GM23338 (cell line): ENCODE data around the gene SF1. TPM values are rescaled to one million over a fixed set of nuclear protein-coding genes. Genes with fewer than 3 reads are reported as not detected.

Experiments
- ATAC-seq: fragments of 200-7000 bp; cut with Tn5 transposase; 3 replicates; pipeline ENCODE4 v1.9.1; 2020
- DNase-seq: peaks from one replicate; pipeline ENCODE4 v3.0.0-alpha.2; 2015; ENCODE audit warnings: low spot score
- H2AFZ ChIP-seq: fragments of 200-600 bp; sonication (generic); 2 replicates; pipeline ENCODE4 v1.8.0; 2016; ENCODE audit warnings: antibody characterized with exemption, mild to moderate bottlenecking, moderate library complexity
- H3F3A ChIP-seq: fragments of 200-600 bp; sonication (generic); replicated peaks from 2 replicates; pipeline ENCODE4 v1.8.0; 2017; ENCODE audit warnings: antibody characterized with exemption, mixed run types, low read depth
- H3K27ac ChIP-seq: fragments of 200-600 bp; sonication (generic); 2 replicates; pipeline ENCODE4 v1.6.1; 2016; ENCODE audit warnings: low read depth
- H3K27me3 ChIP-seq: fragments of 200-600 bp; sonication (generic); 2 replicates; pipeline ENCODE4 v1.8.0; 2016; ENCODE audit warnings: mild to moderate bottlenecking, mixed run types, moderate library complexity; ENCODE audit not compliant: insufficient read depth
- H3K36me3 ChIP-seq: fragments of 200-600 bp; sonication (generic); 2 replicates; pipeline ENCODE4 v1.8.0; 2016; ENCODE audit warnings: mild to moderate bottlenecking; ENCODE audit not compliant: insufficient read depth
- H3K4me1 ChIP-seq: fragments of 200-600 bp; sonication (generic); 2 replicates; pipeline ENCODE4 v1.8.0; 2016; ENCODE audit warnings: mild to moderate bottlenecking, moderate library complexity; ENCODE audit not compliant: insufficient read depth
- H3K4me2 ChIP-seq: fragments of 200-600 bp; sonication (generic); 2 replicates; pipeline ENCODE4 v1.7.1; 2017; ENCODE audit warnings: mixed run types
- H3K4me3 ChIP-seq: fragments of 200-600 bp; sonication (generic); 2 replicates; pipeline ENCODE4 v1.6.1; 2016; ENCODE audit warnings: mixed run types
- H3K79me2 ChIP-seq: fragments of 200-600 bp; sonication (generic); replicated peaks from 2 replicates; pipeline ENCODE4 v1.8.0; 2017; ENCODE audit warnings: mild to moderate bottlenecking; ENCODE audit not compliant: insufficient read depth
- H3K9me2 ChIP-seq: fragments of 200-600 bp; sonication (generic); 2 replicates; pipeline ENCODE4 v1.8.0; 2017; ENCODE audit not compliant: insufficient read depth
- H4K20me1 ChIP-seq: fragments of 200-600 bp; sonication (generic); replicated peaks from 2 replicates; pipeline ENCODE4 v1.8.0; 2017; ENCODE audit warnings: mild to moderate bottlenecking; ENCODE audit not compliant: insufficient read depth
- H3K27ac Mint-ChIP-seq: 2 replicates; pipeline ENCODE4 v1.8.0; 2020; ENCODE audit warnings: inconsistent platforms, mild to moderate bottlenecking, moderate library complexity, mixed read lengths
- H3K27me3 Mint-ChIP-seq: 3 replicates; pipeline ENCODE4 v1.8.0; 2022; ENCODE audit warnings: low read depth, mild to moderate bottlenecking, moderate library complexity, mixed read lengths, inconsistent platforms; ENCODE audit not compliant: insufficient read depth, poor library complexity
- H3K36me3 Mint-ChIP-seq: 3 replicates; pipeline ENCODE4 v1.8.0; 2021; ENCODE audit warnings: low read depth, mild to moderate bottlenecking, inconsistent platforms, moderate library complexity, mixed read lengths
- H3K4me1 Mint-ChIP-seq: 3 replicates; pipeline ENCODE4 v1.8.0; 2020; ENCODE audit warnings: mild to moderate bottlenecking, inconsistent platforms, mixed read lengths
- H3K4me3 Mint-ChIP-seq: 3 replicates; pipeline ENCODE4 v1.8.0; 2021; ENCODE audit warnings: moderate library complexity, mild to moderate bottlenecking, inconsistent platforms, mixed read lengths
- H3K9me3 Mint-ChIP-seq: 3 replicates; pipeline ENCODE4 v1.8.0; 2020; ENCODE audit warnings: moderate library complexity, mild to moderate bottlenecking, inconsistent platforms, mixed read lengths
- CREB1 ChIP-seq: fragments of 250-450 bp; sonication (Bioruptor Pico); IDR thresholded peaks from 2 replicates; pipeline ENCODE4 v1.5.0; 2020; ENCODE audit warnings: low read depth, mild to moderate bottlenecking, moderate library complexity
- CTCF ChIP-seq, 2 experiments: fragments of 200-600 bp in 1 of 2; sonication (generic) in 1 of 2; conservative IDR thresholded peaks; 2 replicates each; pipeline versions ENCODE4 v1.5.1 to v1.6.1; 2016 to 2017; ENCODE audit warnings: antibody characterized with exemption in 2 of 2, low read depth in 2 of 2, mild to moderate bottlenecking in 2 of 2, moderate library complexity in 1 of 2
- EZH2 ChIP-seq: fragments of 200-600 bp; sonication (generic); IDR thresholded peaks from one replicate; pipeline ENCODE4 v1.8.0; 2017; ENCODE audit warnings: antibody characterized with exemption, mild to moderate bottlenecking, low read depth; ENCODE audit not compliant: unreplicated experiment
- JUNB ChIP-seq: IDR thresholded peaks from one replicate; pipeline ENCODE4 v1.6.1; 2016; ENCODE audit warnings: antibody characterized with exemption; ENCODE audit not compliant: unreplicated experiment
- STAT1 ChIP-seq: IDR thresholded peaks from one replicate; pipeline ENCODE4 v1.6.1; 2016; ENCODE audit warnings: antibody characterized with exemption; ENCODE audit not compliant: unreplicated experiment
- ZNF114 ChIP-seq: fragments of 250-450 bp; sonication (Bioruptor Pico); IDR thresholded peaks from 2 replicates; pipeline ENCODE4 v1.5.0; 2020; ENCODE audit warnings: mild to moderate bottlenecking, moderate library complexity
- ZNF331 ChIP-seq: fragments of 250-450 bp; sonication (Bioruptor Pico); IDR thresholded peaks from 2 replicates; pipeline ENCODE4 v1.5.0; 2020; ENCODE audit warnings: low read depth, mild to moderate bottlenecking, moderate library complexity
- polyA plus RNA-seq: library from polyadenylated mRNA; unstranded; fragments of >200 nt; fragmentation: Nextera tagmentation; extraction: Ambion mirVana; gene quantifications from 2 replicates; pipeline ENCODE4 v1.2.1, GENCODE V29; 2016
- total RNA-seq: library from RNA; depleted of rRNA; stranded (reverse); fragments of >200 nt; shearing (Covaris generic); gene quantifications from 2 replicates; pipeline ENCODE4 v1.2.3, GENCODE V29; 2014

The SF1 gene
- total and polyA plus RNA-seq, 2 experiments from 2014 or later: 76.9 to 252 TPM

GRCh38 chr11:64723117-64723906 lies 55.0 kb downstream of the SF1 start, which contains the start of gene NRXN2:
NRXN2 (minus strand) TSS chr11:64723197; CDS start chr11:64713699, 9,498 bp downstream.
- no peaks in the 10 kb centered on the region for H3F3A ChIP-seq
- no peaks in the 10 kb centered on the region for H4K20me1 ChIP-seq
- H3K4me3 ChIP-seq: peak within 1 kb of the TSS; percentile 96
- DNase-seq (peak; percentile 94), ATAC-seq (peak; percentile 89)
- H3K79me2 ChIP-seq: no peaks in the 10 kb centered on the region
- Mint-ChIP-seq H3K27ac (no peak within 1 kb of the TSS), H3K4me1 (peaks cover 59% of the 10 kb centered on the region), H3K9me3 (no peaks in the 10 kb centered on the region; the same call in 2 of the 3 replicates), H3K27me3 (peaks cover 42% of the 10 kb centered on the region), H3K36me3 (peaks cover 7% of the 10 kb centered on the region), H3K4me3 (peak within 1 kb of the TSS; percentile 60)
- peak within 1 kb of the TSS; percentile 97 for H3K4me2 ChIP-seq
- peaks cover 16% of the 10 kb centered on the region for H3K27me3 ChIP-seq
- H3K4me1 ChIP-seq: peaks cover 37% of the 10 kb centered on the region
- H2AFZ ChIP-seq: peak within 1 kb of the TSS; percentile 95
- 0 out of 2 replicates have a peak within 1 kb of the TSS, but pooled peaks have one; percentile 74 for H3K27ac ChIP-seq
- no peaks in the 10 kb centered on the region for H3K36me3 ChIP-seq
- TF ChIP-seq ZNF331 (CRISPR knock-in tag): no peak
- TF ChIP-seq CREB1 (CRISPR knock-in tag): peak; percentile 62
- TF ChIP-seq CTCF (conservative IDR thresholded peaks at IDR 0.05; ENCODE audit: low read depth in 2 of 2): peak; percentile 88 to 93
- TF ChIP-seq JUNB: no peak
- TF ChIP-seq STAT1: no peak
- no peak for TF ChIP-seq ZNF114 (CRISPR knock-in tag)
- no peaks in the 10 kb centered on the region for H3K9me2 ChIP-seq

GRCh38 chr11:64722141-64723065 lies 55.9 kb downstream of the SF1 start:
- TF ChIP-seq EZH2 (peak; percentile 37), CTCF (conservative IDR thresholded peaks at IDR 0.05; ENCODE audit: low read depth in 2 of 2) (no peak)
- Mint-ChIP-seq H3K27me3 (peaks cover 46% of the 10 kb centered on the region), H3K9me3 (no peaks in the 10 kb centered on the region; the same call in 2 of the 3 replicates), H3K4me1 (peaks cover 59% of the 10 kb centered on the region), H3K4me3 (peak overlapping the region; percentile 60), H3K27ac (no peak overlapping the region), H3K36me3 (no peaks in the 10 kb centered on the region; the same call in 1 of the 3 replicates)
- Histone ChIP-seq H3K36me3 (no peaks in the 10 kb centered on the region), H3K9me2 (no peaks in the 10 kb centered on the region), H3K4me2 (peak overlapping the region; percentile 77; the same call in 1 of the 2 replicates), H2AFZ (peak overlapping the region; percentile 32; the same call in 1 of the 2 replicates), H3K4me3 (peak overlapping the region; percentile 47), H3F3A (no peaks in the 10 kb centered on the region), H3K27ac (no peak overlapping the region), H3K27me3 (peaks cover 16% of the 10 kb centered on the region), H4K20me1 (no peaks in the 10 kb centered on the region), H3K79me2 (no peaks in the 10 kb centered on the region), H3K4me1 (peaks cover 37% of the 10 kb centered on the region)
- DNase-seq: peak; percentile 11
- no peak for ATAC-seq
